GM19099 (cell line): ENCODE results near the gene FAM171A2.

Experiments used
- POLR2A ChIP-seq: IDR thresholded peaks from 3 replicates; pipeline ENCODE4 v1.6.1; 2011; ENCODE audit warnings: low read depth; ENCODE audit not compliant: insufficient read length; ENCODE audit errors: extremely low read depth

The FAM171A2 gene

DNA sequence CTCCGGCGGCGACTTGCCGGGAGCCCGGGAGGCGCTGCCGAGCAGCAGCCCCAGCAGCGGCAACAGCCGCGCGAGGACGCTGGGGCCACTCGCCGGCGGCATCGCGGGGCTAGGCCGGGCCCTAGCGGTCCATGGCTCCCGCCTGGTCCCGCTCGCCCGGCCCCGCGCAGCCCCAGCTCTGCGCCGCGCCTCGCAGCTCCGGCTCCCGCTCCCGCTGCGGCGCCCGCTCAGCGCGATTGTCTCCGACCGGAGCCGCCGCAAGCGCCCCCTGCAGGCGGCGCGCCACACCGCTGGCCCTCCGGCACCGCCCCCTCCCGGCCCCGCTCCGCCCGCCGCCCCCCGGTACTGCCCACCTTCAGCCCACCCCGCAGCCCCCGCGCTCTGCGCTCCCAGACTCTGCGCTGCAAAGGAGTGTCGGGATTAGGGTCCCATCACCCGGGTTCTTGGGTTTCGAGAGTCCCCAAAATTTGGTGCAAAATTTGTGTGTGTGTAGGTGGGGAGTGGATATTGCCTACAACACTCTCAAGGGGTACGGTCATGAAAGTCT, at the start of gene FAM171A2:
Gene FAM171A2 (minus strand): TSS at position 241 of the 547 bp plus-strand sequence. CDS start 139 bp downstream, at position 102.
- no peak for TF ChIP-seq POLR2A

DNA sequence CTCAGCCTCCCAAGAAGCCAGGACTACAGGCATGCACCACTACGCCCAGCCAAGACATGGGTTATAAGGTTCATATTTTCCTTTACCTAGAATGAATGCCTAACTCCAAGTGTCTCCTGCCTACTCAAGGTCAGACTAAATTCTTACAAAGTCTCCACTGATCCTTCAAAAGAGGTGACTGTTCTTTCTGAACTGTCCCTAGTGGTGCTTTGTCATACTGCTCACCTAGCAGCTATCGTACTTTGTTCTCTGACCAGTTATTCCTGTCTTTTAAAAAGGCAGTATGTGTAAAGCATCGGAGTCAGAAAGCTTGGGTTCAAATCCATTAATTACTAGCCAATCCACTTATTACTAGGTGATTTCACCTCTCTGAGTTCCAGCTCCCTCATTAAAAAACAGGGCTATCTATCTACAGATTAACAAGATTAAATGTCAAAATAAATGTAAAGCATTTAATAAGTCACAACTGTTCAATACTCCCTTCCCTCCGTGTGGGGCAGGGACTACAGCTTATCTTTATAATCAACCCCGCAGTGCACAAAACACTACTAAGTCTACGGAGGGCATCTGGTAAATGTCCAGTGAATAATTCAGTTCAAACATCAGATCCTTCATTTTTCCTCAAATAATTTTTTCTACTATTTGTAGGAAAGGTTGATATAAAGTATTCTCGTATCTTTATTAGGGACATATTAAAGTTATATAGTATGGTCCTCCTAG, 45.8 kb upstream of the FAM171A2 start:
- TF ChIP-seq POLR2A: no peak

DNA sequence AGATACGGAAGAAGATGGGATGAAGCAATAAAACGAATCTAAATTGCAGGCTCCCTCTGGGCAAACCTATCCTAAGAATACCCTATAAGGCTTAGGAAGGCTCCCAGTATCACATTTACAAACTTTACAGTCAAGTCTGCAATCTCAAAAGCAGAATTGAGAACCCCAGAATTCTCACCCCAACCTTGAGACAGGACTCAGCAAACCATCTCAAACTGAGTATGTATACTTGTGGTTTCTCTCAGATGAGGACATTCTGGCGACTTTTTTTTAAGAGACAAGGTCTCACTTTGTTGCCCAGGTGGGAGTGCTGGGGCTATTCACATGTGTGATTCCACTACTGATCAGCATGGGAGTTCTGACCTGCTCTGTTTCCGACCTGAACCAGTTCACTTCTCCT, 45.1 kb upstream of the FAM171A2 start:
- no peak for TF ChIP-seq POLR2A

DNA sequence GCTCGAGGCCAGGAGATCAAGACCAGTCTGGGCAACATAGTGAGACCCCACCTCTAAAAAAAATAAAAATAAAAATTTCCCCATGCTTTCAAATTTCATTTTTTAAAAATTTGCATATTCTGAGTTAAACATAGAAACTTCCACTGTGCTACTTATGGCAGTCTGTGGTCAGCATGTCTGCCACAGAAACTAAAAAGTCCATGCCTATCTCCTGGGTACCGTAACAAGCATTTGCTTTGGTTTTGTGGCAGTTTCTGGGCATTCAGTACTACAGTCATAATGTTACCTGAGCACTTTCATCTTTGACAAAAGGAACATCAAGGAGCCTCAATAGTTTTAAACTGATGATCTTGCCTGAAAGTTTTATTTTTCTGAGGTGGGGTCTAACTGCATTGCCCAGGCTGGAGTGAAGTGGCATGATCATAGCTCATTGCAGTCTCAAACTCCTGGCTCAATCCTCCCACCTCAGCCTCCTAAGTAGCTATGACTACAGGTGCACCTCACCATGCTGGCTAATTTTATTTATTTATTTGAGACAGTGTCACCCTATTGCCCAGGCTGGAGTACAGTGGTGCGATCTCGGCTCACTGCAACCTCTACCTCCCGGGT, 39.0 kb upstream of the FAM171A2 start:
- TF ChIP-seq POLR2A: no peak

DNA sequence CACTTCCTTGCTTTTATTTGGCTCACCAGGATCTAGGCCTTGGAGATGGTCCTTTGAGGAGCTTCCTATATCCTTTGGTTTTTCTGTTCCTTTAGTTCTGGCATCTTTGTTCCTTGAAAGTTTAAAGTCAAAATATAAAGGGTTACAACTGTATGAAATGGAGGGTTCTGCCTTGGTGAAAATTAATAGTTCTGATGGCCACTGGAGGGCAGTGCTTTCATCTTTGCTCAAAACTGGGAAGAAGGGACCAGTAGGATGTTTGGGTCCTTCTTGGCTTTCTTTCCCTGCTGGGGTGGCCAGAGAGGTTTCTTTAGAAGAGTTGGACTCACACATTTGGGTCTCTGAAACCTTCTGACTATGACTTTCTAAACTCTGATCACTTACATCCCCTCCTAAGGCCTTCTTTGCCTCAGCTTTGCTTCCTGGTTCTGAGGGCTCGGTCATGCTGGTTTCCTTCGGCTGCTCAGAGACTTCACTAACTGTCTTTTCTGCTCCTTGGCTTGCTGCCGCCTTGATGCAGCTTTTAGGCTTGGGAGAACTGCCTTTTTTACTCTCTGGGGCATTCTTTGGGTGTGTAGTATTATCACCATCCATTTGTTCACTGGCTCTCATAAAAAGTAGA, 36.7 kb upstream of the FAM171A2 start:
- TF ChIP-seq POLR2A: no peak

DNA sequence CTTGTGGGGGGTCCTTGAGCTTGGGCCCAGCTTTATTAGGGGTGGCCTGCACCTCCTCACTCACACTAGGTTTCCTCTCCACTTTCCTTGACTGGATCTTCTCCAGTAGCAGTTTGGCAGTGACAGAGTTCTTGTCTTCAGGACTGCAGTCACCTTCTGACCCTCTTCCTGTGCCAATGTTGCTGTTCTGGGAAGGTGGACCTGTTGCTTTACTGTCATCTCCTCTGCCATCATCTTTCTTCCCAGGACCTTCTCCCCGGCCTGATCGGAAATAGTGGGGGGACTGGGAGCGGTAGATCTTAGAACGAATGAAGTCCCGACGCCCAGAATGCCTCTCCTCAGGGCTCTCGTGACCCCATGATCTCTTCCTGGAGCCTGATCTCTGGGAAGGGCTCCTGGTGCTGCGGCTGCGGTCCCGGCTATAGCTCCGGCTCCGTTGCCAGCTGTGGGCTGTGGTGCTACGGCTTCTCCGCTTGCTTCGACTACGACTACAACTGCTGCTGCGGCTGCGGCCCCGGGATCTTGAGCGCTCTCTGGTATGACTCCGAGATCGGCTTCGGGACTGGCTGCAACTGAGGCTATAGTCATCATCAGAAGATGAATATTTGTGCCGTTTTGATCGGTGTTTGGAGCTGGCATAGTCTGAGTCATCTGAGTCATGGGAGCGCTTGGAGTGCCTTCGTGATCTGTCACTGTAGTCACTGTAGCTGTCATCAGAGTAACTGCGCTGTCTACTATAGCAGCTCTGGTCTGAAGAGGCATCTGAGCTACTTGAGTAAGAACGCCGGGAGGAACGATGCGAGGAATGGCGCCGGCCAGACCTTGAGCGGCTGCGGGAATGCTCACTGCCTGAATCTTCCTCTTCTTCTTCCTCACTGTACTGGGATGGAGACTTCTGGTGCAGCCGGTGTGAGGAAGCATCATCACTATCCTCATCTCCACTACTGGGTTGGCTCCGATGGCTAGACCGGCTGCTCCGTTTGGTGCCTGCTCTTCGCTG, 35.3 kb upstream of the FAM171A2 start:
- no peak for TF ChIP-seq POLR2A

DNA sequence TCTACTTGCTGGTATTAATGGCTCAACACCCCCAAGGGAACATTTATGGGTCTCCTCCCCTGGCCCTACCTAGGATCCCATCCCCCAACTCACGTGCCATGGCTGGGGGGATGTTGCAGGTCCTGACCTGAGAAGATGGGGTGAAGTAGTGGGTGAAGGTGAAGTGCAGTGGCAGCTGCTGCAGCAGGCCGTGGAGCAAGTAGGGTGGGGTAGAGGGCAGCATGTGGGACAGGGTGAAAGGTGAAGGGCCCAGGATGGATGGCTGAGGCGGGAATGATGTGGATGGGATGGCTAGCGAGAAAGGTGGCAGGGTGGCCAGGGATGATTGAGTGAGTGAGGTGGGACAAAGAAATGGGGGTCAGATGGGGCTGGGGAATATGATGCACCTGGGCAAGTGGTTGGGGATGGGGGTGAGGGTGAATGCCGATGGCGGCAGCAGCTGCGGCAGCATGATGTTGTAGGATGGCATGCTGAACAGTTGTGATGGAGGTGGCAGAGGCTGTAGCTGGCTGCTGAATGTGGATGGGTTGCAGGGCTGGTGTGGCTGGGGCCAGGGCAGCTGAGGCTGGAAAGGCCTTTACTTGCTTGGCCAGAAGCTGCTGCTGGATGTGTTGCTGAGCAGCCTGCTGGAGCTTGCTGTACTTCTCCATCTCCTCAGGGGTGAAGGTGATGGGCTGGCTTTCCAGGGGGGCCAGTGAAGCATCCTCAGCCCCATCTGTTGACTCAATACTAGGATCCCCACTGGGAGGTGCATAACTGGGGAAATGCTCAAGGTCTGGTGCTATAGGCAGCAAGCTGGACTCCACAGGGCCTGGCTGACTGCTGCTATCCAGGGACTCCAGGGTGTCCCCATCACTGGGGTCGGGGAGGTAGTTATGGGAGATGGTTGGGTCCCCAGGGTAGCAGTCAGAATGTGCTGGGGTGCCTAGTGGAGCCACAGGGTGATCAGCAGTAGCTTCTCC, 34.1 kb upstream of the FAM171A2 start:
- TF ChIP-seq POLR2A: no peak

DNA sequence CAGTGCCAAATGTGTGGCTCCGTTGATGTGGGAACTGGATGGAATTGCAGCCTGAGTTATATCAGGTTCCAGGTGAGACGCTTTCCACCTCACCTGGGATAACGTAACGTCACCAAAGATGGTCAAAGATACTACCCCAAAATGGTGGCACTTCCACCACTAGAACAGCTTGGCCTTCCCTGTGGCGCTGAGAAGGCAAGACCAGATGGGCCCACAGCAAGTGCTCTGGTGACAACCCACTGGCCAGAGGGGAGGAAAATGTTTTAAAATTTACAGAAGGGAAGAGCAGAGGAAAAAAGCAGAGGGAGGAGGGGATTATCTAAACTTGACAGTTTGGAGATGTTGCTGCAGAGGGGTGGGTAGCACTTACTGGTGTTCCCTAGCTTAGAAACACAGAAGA, 33.3 kb upstream of the FAM171A2 start:
- TF ChIP-seq POLR2A: no peak

DNA sequence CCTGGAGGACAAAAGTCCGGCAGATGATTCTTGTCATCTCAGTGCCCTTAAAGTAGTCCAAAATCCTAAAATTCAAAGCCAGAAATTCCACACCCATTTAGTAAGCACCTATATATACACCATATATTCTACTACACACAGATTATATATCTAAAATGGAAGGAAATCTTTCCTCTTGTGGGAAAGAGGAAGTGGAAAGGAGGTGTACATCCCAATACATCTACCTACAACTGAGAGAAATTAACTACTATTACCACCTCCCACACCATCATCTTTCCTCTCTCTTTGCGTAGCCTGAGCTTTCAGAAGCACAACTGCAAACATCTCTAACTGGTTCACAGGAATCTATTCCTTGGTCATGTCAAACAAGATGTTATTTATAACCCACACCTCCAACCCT, 31.2 kb upstream of the FAM171A2 start:
- TF ChIP-seq POLR2A: no peak

DNA sequence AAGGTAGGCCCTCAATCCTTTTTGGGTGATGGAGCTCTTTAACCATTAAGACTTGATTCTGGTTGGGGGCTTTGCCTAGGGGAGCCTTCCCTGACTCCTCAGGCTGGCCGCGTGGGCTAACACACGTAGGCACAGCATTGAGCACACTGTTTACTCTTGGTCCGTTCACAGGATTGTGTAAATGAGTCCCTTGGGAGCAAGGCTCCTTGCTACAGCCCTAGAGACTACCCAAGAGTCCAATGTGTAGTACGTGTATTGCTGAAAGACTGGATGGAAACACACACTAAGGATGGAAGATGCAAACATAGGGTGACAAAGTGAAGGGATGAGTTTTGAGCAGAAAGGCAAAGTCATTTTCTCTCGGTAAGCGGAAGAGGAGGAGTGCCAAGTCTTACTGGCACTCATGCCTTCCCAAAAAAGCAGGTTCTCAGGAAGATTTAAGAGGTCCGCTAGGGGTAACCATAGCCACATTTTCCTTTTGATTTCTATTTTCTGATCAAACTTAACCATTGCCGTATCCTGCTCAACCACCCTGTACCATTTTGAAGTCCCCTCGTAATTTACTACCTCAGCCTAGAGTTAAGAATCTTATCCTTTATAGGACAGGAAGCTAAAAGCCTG, 26.7 kb upstream of the FAM171A2 start:
- no peak for TF ChIP-seq POLR2A

DNA sequence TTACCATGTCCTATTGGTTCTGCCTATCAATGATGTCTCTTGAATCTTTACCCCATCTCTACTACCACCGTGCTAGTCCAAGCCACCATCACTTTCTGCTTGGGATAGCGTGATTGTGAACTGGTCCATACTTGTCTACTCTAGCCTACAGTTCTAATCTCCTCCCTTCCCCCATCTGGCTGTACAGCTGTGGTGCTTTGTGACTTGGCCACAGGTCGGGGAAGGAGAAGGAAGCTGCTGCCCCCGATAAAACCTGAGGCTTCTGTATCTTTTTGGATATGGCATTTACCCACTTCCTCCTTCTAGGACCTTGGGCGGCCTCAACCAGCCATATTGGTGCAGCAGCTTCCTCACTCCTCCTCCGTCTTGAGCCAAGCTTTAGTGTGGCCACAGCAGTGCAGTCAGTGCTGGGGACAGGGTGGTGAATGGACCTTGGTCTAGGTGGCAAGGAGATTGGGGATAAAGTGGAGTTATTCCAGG, 26.1 kb upstream of the FAM171A2 start:
- no peak for TF ChIP-seq POLR2A

DNA sequence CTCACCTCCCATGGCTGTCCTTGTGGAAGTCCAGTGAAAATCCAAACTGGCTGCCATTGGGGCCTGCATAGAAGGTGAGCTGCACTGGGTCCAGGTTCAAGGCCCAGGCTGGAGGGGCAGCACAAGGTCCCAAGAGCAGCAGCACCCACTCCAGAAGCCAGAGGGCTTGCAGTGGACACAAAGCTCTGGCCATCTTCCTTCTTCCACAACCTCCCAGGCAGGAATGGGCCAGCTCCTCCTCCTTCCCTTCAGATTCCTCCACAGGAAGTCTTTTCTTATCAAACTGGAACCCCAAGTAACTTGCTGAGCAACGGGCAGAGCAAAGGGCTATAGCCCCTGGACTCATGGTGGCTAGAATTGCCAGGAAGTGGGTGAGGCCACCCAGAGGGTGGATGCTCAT, 25.6 kb upstream of the FAM171A2 start, which contains the start of gene ITGA2B:
Gene ITGA2B (minus strand): TSS at position 369 of the 400 bp plus-strand sequence. CDS start 176 bp downstream, at position 193.
- TF ChIP-seq POLR2A: no peak

DNA sequence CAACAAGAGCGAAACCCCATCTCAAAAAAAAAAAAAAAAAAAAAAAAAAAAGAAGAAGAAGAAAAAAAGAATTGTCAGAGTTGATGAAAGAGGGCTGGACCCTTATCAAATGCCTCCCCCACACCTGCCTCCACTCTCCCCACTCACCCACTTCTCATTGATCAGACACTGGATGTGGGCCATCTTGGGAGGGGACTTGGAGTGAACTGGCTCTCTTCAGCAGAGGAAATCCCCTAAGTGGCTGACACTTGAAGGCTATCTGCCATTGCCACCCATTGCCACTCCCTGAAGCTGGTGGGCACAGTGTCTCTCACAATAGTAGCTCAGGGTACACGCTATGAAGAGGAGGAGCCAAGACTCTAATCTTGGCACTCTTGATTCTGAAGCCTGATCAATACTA, 24.2 kb upstream of the FAM171A2 start:
- TF ChIP-seq POLR2A: no peak
